Smooth muscle cell (in vitro differentiated cells): Measurements from ENCODE around the gene FAM131B. TPM values are rescaled to one million over a fixed set of nuclear protein-coding genes. Genes with fewer than 3 reads are reported as not detected.

Experiments used
- DNase-seq: peaks from one replicate; lab custom pipeline; 2025; ENCODE audit not compliant: unreplicated experiment; lab: John Stamatoyannopoulos, UW
- H2AFZ ChIP-seq: fragments of 200-600 bp; sonication (generic); 2 replicates; pipeline ENCODE4 v1.6.0; 2016; ENCODE audit warnings: antibody characterized with exemption, low read depth, mild to moderate bottlenecking
- H3F3A ChIP-seq: fragments of 200-600 bp; sonication (generic); 2 replicates; pipeline ENCODE4 v1.6.0; 2017; ENCODE audit warnings: antibody characterized with exemption, low read depth
- H3K27ac ChIP-seq: fragments of 200-600 bp; sonication (generic); 2 replicates; pipeline ENCODE4 v1.5.1; 2016; ENCODE audit warnings: low read depth, mild to moderate bottlenecking
- H3K27me3 ChIP-seq: fragments of 200-600 bp; sonication (generic); 2 replicates; pipeline ENCODE4 v1.6.1; 2016; ENCODE audit warnings: low read depth, mild to moderate bottlenecking
- H3K36me3 ChIP-seq: fragments of 200-600 bp; sonication (generic); 2 replicates; pipeline ENCODE4 v1.5.1; 2016; ENCODE audit warnings: low read depth
- H3K4me1 ChIP-seq: fragments of 200-600 bp; sonication (generic); 2 replicates; pipeline ENCODE4 v1.5.1; 2016; ENCODE audit warnings: low read depth
- H3K4me2 ChIP-seq: fragments of 200-600 bp; sonication (generic); 2 replicates; pipeline ENCODE4 v1.6.0; 2016; ENCODE audit warnings: mild to moderate bottlenecking
- H3K4me3 ChIP-seq: fragments of 200-600 bp; sonication (generic); 2 replicates; pipeline ENCODE4 v1.5.1; 2016; ENCODE audit warnings: mild to moderate bottlenecking
- H3K79me2 ChIP-seq: fragments of 200-600 bp; sonication (generic); 2 replicates; pipeline ENCODE4 v1.6.0; 2016; ENCODE audit warnings: low read depth, mild to moderate bottlenecking
- H3K9ac ChIP-seq: fragments of 200-600 bp; sonication (generic); 2 replicates; pipeline ENCODE4 v1.6.0; 2016; ENCODE audit warnings: low read depth
- H3K9me3 ChIP-seq: fragments of 200-600 bp; sonication (generic); replicated peaks from 2 replicates; pipeline ENCODE4 v1.5.1; 2016; ENCODE audit warnings: low read depth
- H4K20me1 ChIP-seq: fragments of 200-600 bp; sonication (generic); 2 replicates; pipeline ENCODE4 v1.6.0; 2016; ENCODE audit warnings: low read depth
- CTCF ChIP-seq: fragments of 200-600 bp; sonication (generic); IDR thresholded peaks from 2 replicates; pipeline ENCODE4 v1.5.1; 2017; ENCODE audit warnings: borderline replicate concordance, mild to moderate bottlenecking, antibody characterized with exemption; ENCODE audit not compliant: insufficient read depth, poor library complexity, severe bottlenecking
- WGBS: methylation state at CpG from one replicate; pipeline ENCODE4 v1.1.7; 2016; ENCODE audit warnings: low lambda C conversion rate; 5-methylcytosine and 5-hydroxymethylcytosine counted together
- polyA plus RNA-seq: library from polyadenylated mRNA; unstranded; fragments of >200 nt; fragmentation: Nextera tagmentation; extraction: Ambion mirVana; gene quantifications from 2 replicates; pipeline ENCODE4 v1.2.1, GENCODE V29; 2016
- total RNA-seq: library from RNA; depleted of rRNA; stranded (reverse); fragments of >200 nt; gene quantifications from 2 replicates; pipeline ENCODE4 v1.2.3, GENCODE V29; 2014

Gene FAM131B
- total and polyA plus RNA-seq, 2 experiments from 2014 or later = 0.03 to 0.31 TPM

GRCh38 chr7:143387156-143387975 lies 24.9 kb upstream of the FAM131B start:
- H3F3A ChIP-seq = peaks cover 65% of the 10 kb centered on the region
- no peak overlapping the region for H3K9ac ChIP-seq
- TF ChIP-seq CTCF = no peak
- 92% methylated on average over 22 of the region's 23 CpGs for WGBS
- H3K4me1 ChIP-seq = peaks cover 21% of the 10 kb centered on the region
- H3K79me2 ChIP-seq = peaks cover 52% of the 10 kb centered on the region
- H3K4me2 ChIP-seq = no peak overlapping the region
- no peak for DNase-seq
- no peak overlapping the region for H3K27ac ChIP-seq
- peaks cover 100% of the 10 kb centered on the region for H4K20me1 ChIP-seq
- no peak overlapping the region for H2AFZ ChIP-seq
- no peaks in the 10 kb centered on the region for H3K27me3 ChIP-seq
- H3K36me3 ChIP-seq = no peaks in the 10 kb centered on the region
- no peaks in the 10 kb centered on the region for H3K9me3 ChIP-seq
- H3K4me3 ChIP-seq = no peak overlapping the region

GRCh38 chr7:143385891-143386781 lies 23.6 kb upstream of the FAM131B start:
- H3K9me3 ChIP-seq = no peaks in the 10 kb centered on the region
- WGBS = 82% methylated on average over 16 of the region's 19 CpGs
- H3K27ac ChIP-seq = no peak overlapping the region
- no peaks in the 10 kb centered on the region for H3K36me3 ChIP-seq
- DNase-seq = no peak
- H3K4me1 ChIP-seq = peaks cover 23% of the 10 kb centered on the region
- peaks cover 58% of the 10 kb centered on the region for H3F3A ChIP-seq
- TF ChIP-seq CTCF = no peak
- H3K9ac ChIP-seq = no peak overlapping the region
- no peak overlapping the region for H3K4me3 ChIP-seq
- peaks cover 64% of the 10 kb centered on the region for H3K79me2 ChIP-seq
- H2AFZ ChIP-seq = no peak overlapping the region
- H3K27me3 ChIP-seq = no peaks in the 10 kb centered on the region
- H3K4me2 ChIP-seq = peak overlapping the region; percentile 63
- peaks cover 98% of the 10 kb centered on the region for H4K20me1 ChIP-seq

- peaks cover 23% of the 10 kb centered on the region for H3K4me1 ChIP-seq
- no peaks in the 10 kb centered on the region for H3K36me3 ChIP-seq
- peak overlapping the region; percentile 100 for H3K4me3 ChIP-seq
- H3K9me3 ChIP-seq = no peaks in the 10 kb centered on the region
- H4K20me1 ChIP-seq = peaks cover 86% of the 10 kb centered on the region
- H3K9ac ChIP-seq = peak overlapping the region; percentile 13
- TF ChIP-seq CTCF = no peak
- H3K27me3 ChIP-seq = no peaks in the 10 kb centered on the region
- peaks cover 65% of the 10 kb centered on the region for H3K79me2 ChIP-seq
- H3K4me2 ChIP-seq = peak overlapping the region; percentile 85
- H2AFZ ChIP-seq = no peak overlapping the region
- no peak for DNase-seq
- peaks cover 47% of the 10 kb centered on the region for H3F3A ChIP-seq
- peak overlapping the region; percentile 97 for H3K27ac ChIP-seq
- 68% methylated on average over 14 of the region's 14 CpGs for WGBS
Observed at GRCh38 chr7:143384661-143385631, 22.4 kb upstream of the FAM131B start.
